ENCODE results near the gene FMO5. TPM values are rescaled to one million over a fixed set of nuclear protein-coding genes. Genes with fewer than 3 reads are reported as not detected.

Gene FMO5
- polyA plus RNA-seq, 1 donor from 2014 or later, result not detected

- Histone ChIP-seq H2AFZ (ENCODE audit: low read depth, low read length) (no peak overlapping the region), H3K9ac (ENCODE audit: low read length) (no peak overlapping the region), H3F3A (ENCODE audit: insufficient read depth, low read length, poor library complexity, severe bottlenecking) (no peaks in the 10 kb centered on the region), H3K36me3 (ENCODE audit: insufficient read depth, low read length) (no peaks in the 10 kb centered on the region), H3K4me3 (ENCODE audit: low read length) (no peak overlapping the region), H3K27me3 (ENCODE audit: insufficient read depth, low read depth, low read length) (no peaks in the 10 kb centered on the region), H3K9me2 (ENCODE audit: insufficient read depth, low read length) (no peaks in the 10 kb centered on the region), H3K79me2 (replicated peaks; ENCODE audit: insufficient read depth, low read length) (no peaks in the 10 kb centered on the region), H3K4me2 (ENCODE audit: low read length) (no peak overlapping the region), H3K27ac (ENCODE audit: low read length) (no peak overlapping the region), H3K9me3 (ENCODE audit: low read length) (no peaks in the 10 kb centered on the region), H4K20me1 (ENCODE audit: insufficient read depth) (no peaks in the 10 kb centered on the region)
- TF ChIP-seq CTCF (IDR thresholded peaks at IDR 0.05; ENCODE audit: poor library complexity, severe bottlenecking) (no peak), REST (IDR thresholded peaks at IDR 0.05; ENCODE audit: borderline replicate concordance) (no peak), EP300 (conservative IDR thresholded peaks at IDR 0.05; ENCODE audit: poor library complexity, severe bottlenecking) (no peak), MXI1 (conservative IDR thresholded peaks at IDR 0.05; ENCODE audit: poor library complexity, severe bottlenecking) (no peak), EZH2 (IDR thresholded peaks at IDR 0.05; ENCODE audit: borderline replicate concordance, insufficient read depth, low read length, poor library complexity, severe bottlenecking) (no peak), TAF1 (IDR thresholded peaks at IDR 0.05; ENCODE audit: low read depth) (no peak), POLR2AphosphoS5 (IDR thresholded peaks at IDR 0.05) (no peak), RAD21 (conservative IDR thresholded peaks at IDR 0.05) (no peak), SMC3 (conservative IDR thresholded peaks at IDR 0.05; ENCODE audit: poor library complexity) (no peak)
Observed at GRCh38 chr1:147272042-147272441, 46.9 kb upstream of the FMO5 start.

- Histone ChIP-seq H3K36me3 (ENCODE audit: insufficient read depth, low read length) (no peaks in the 10 kb centered on the region), H3K79me2 (replicated peaks; ENCODE audit: insufficient read depth, low read length) (no peaks in the 10 kb centered on the region), H3K9me3 (ENCODE audit: low read length) (no peaks in the 10 kb centered on the region), H3K4me2 (ENCODE audit: low read length) (no peak overlapping the region), H4K20me1 (ENCODE audit: insufficient read depth) (no peaks in the 10 kb centered on the region), H3K27ac (ENCODE audit: low read length) (no peak overlapping the region), H3K4me3 (ENCODE audit: low read length) (no peak overlapping the region), H3K27me3 (ENCODE audit: insufficient read depth, low read depth, low read length) (no peaks in the 10 kb centered on the region), H3K9me2 (ENCODE audit: insufficient read depth, low read length) (no peaks in the 10 kb centered on the region), H3F3A (ENCODE audit: insufficient read depth, low read length, poor library complexity, severe bottlenecking) (no peaks in the 10 kb centered on the region), H2AFZ (ENCODE audit: low read depth, low read length) (no peak overlapping the region), H3K9ac (ENCODE audit: low read length) (no peak overlapping the region)
- no peak for TF ChIP-seq RAD21 (conservative IDR thresholded peaks at IDR 0.05)
- no peak for TF ChIP-seq EZH2 (IDR thresholded peaks at IDR 0.05; ENCODE audit: borderline replicate concordance, insufficient read depth, low read length, poor library complexity, severe bottlenecking)
- TF ChIP-seq REST (IDR thresholded peaks at IDR 0.05; ENCODE audit: borderline replicate concordance), result no peak
- no peak for TF ChIP-seq POLR2AphosphoS5 (IDR thresholded peaks at IDR 0.05)
- no peak for TF ChIP-seq MXI1 (conservative IDR thresholded peaks at IDR 0.05; ENCODE audit: poor library complexity, severe bottlenecking)
- TF ChIP-seq CTCF (IDR thresholded peaks at IDR 0.05; ENCODE audit: poor library complexity, severe bottlenecking), result no peak
- TF ChIP-seq EP300 (conservative IDR thresholded peaks at IDR 0.05; ENCODE audit: poor library complexity, severe bottlenecking), result no peak
- no peak for TF ChIP-seq SMC3 (conservative IDR thresholded peaks at IDR 0.05; ENCODE audit: poor library complexity)
- no peak for TF ChIP-seq TAF1 (IDR thresholded peaks at IDR 0.05; ENCODE audit: low read depth)
Observed at GRCh38 chr1:147270721-147271120, 45.6 kb upstream of the FMO5 start.
